OCI-LY1 (cell line): Measurements from ENCODE around the gene PPHLN1.

Experiments
- H2AFZ ChIP-seq: fragments of 200-600 bp; sonication (generic), shearing (Covaris generic); 2 replicates; pipeline ENCODE4 v1.6.0; 2014; ENCODE audit warnings: antibody characterized with exemption, mild to moderate bottlenecking, low read length
- H3F3A ChIP-seq: fragments of 200-600 bp; sonication (generic), shearing (Covaris generic); 2 replicates; pipeline ENCODE4 v1.6.0; 2014; ENCODE audit warnings: mild to moderate bottlenecking, antibody characterized with exemption, low read length, moderate library complexity; ENCODE audit not compliant: insufficient read depth
- H3K27ac ChIP-seq: fragments of 200-600 bp; sonication (generic); 2 replicates; pipeline ENCODE4 v1.5.1; 2014; ENCODE audit warnings: low read length, mixed run types, mild to moderate bottlenecking, low read depth; ENCODE audit not compliant: poor library complexity, severe bottlenecking
- H3K27me3 ChIP-seq: fragments of 200-600 bp; sonication (generic); 2 replicates; pipeline ENCODE4 v1.6.0; 2014; ENCODE audit warnings: antibody characterized with exemption, mild to moderate bottlenecking, low read length, moderate library complexity; ENCODE audit not compliant: insufficient read depth
- H3K36me3 ChIP-seq: fragments of 200-600 bp; sonication (generic); 2 replicates; pipeline ENCODE4 v1.6.1; 2014; ENCODE audit warnings: mild to moderate bottlenecking, antibody characterized with exemption, low read length, moderate library complexity, mixed read lengths; ENCODE audit not compliant: insufficient read depth
- H3K4me1 ChIP-seq: fragments of 200-600 bp; sonication (generic); 2 replicates; pipeline ENCODE4 v1.5.1; 2014; ENCODE audit warnings: mild to moderate bottlenecking, low read length, moderate library complexity; ENCODE audit not compliant: insufficient read depth, severe bottlenecking
- H3K4me2 ChIP-seq: fragments of 200-600 bp; sonication (generic), shearing (Covaris generic); 2 replicates; pipeline ENCODE4 v1.6.1; 2014; ENCODE audit warnings: low read length
- H3K4me3 ChIP-seq: fragments of 200-600 bp; sonication (generic); 2 replicates; pipeline ENCODE4 v1.5.1; 2014; ENCODE audit warnings: low read length, low read depth, mild to moderate bottlenecking, mixed read lengths; ENCODE audit not compliant: poor library complexity, severe bottlenecking
- H3K79me2 ChIP-seq: fragments of 200-600 bp; shearing (Covaris generic); 2 replicates; pipeline ENCODE4 v1.6.1; 2016; ENCODE audit warnings: mixed run types, low read length, mixed read lengths; ENCODE audit not compliant: insufficient read depth
- H3K9ac ChIP-seq: fragments of 200-600 bp; sonication (generic), shearing (Covaris generic); 2 replicates; pipeline ENCODE4 v1.6.1; 2014; ENCODE audit warnings: mild to moderate bottlenecking, low read length, mixed read lengths
- H3K9me2 ChIP-seq: fragments of 200-600 bp; sonication (generic), shearing (Covaris generic); 2 replicates; pipeline ENCODE4 v1.6.1; 2014; ENCODE audit warnings: low read depth, mild to moderate bottlenecking, low read length, mixed read lengths
- H3K9me3 ChIP-seq: fragments of 200-600 bp; shearing (Covaris generic); 2 replicates; pipeline ENCODE4 v1.6.1; 2014; ENCODE audit warnings: low read length, mixed read lengths
- H4K20me1 ChIP-seq: fragments of 200-600 bp; sonication (generic), shearing (Covaris generic); 2 replicates; pipeline ENCODE4 v1.6.0; 2016; ENCODE audit warnings: mild to moderate bottlenecking, low read length; ENCODE audit not compliant: insufficient read depth
- CTCF ChIP-seq: fragments of 200-600 bp; sonication (generic), shearing (Covaris generic); IDR thresholded peaks from 2 replicates; pipeline ENCODE4 v1.5.1; 2017; ENCODE audit warnings: mild to moderate bottlenecking, antibody characterized with exemption, low read length, moderate library complexity, mixed read lengths
- EZH2 ChIP-seq: fragments of 200-600 bp; sonication (generic), shearing (Covaris generic); IDR thresholded peaks from 2 replicates; pipeline ENCODE4 v1.8.0; 2017; ENCODE audit warnings: borderline replicate concordance, mixed run types, mild to moderate bottlenecking, antibody characterized with exemption, low read length, moderate library complexity, mixed read lengths

Gene PPHLN1

GRCh38 chr12:42490261-42490842, 164.4 kb downstream of the PPHLN1 start:
- Histone ChIP-seq H3K9ac (no peak overlapping the region), H2AFZ (no peak overlapping the region), H3K4me1 (no peaks in the 10 kb centered on the region), H3K4me2 (no peak overlapping the region), H3K79me2 (no peaks in the 10 kb centered on the region), H3K9me2 (no peaks in the 10 kb centered on the region), H3K27ac (no peak overlapping the region), H3K4me3 (no peak overlapping the region), H4K20me1 (no peaks in the 10 kb centered on the region), H3K36me3 (no peaks in the 10 kb centered on the region), H3K27me3 (no peaks in the 10 kb centered on the region), H3F3A (no peaks in the 10 kb centered on the region), H3K9me3 (no peaks in the 10 kb centered on the region)
- no peak for TF ChIP-seq CTCF
- TF ChIP-seq EZH2 = no peak
